Calu3 (cell line): ENCODE measurements around the gene AOAH. TPM values are rescaled to one million over a fixed set of nuclear protein-coding genes. Genes with fewer than 3 reads are reported as not detected.

Source experiments
- BruUV-seq: library from RNA; stranded (reverse); fragments of 400-500 nt; replicated peaks from 2 replicates; lab custom pipeline; 2021; lab: Mats Ljungman, UMichigan
- CTCF ChIA-PET: fragments of 300-600 bp; sonication (Branson Sonifier 250); formaldehyde crosslinking; loops from one replicate; lab custom pipeline; 2022; ENCODE audit warnings: antibody characterized with exemption; lab: Charles Lee
- DNase-seq: peaks from one replicate; pipeline ENCODE4 v3.0.0; 2022
- H3K27ac Mint-ChIP-seq: one replicate; pipeline ENCODE4 v1.8.0; 2022; ENCODE audit warnings: mixed read lengths; ENCODE audit not compliant: unreplicated experiment
- H3K27me3 Mint-ChIP-seq: one replicate; pipeline ENCODE4 v1.8.0; 2022; ENCODE audit warnings: mixed read lengths; ENCODE audit not compliant: unreplicated experiment
- H3K36me3 Mint-ChIP-seq: one replicate; pipeline ENCODE4 v1.8.0; 2022; ENCODE audit warnings: mild to moderate bottlenecking, moderate library complexity, mixed read lengths; ENCODE audit not compliant: insufficient read depth, unreplicated experiment
- H3K4me1 Mint-ChIP-seq: one replicate; pipeline ENCODE4 v1.8.0; 2022; ENCODE audit warnings: mild to moderate bottlenecking, low read depth, mixed read lengths; ENCODE audit not compliant: unreplicated experiment
- H3K4me3 Mint-ChIP-seq: one replicate; pipeline ENCODE4 v1.8.0; 2022; ENCODE audit warnings: mild to moderate bottlenecking, low read depth, moderate library complexity, mixed read lengths; ENCODE audit not compliant: unreplicated experiment
- H3K9me3 Mint-ChIP-seq: one replicate; pipeline ENCODE4 v1.8.0; 2022; ENCODE audit warnings: low read depth, mixed read lengths; ENCODE audit not compliant: unreplicated experiment
- CTCF ChIP-seq: fragments of 200-600 bp; IDR thresholded peaks from one replicate; pipeline ENCODE4 v1.8.0; 2022; ENCODE audit warnings: antibody characterized with exemption; ENCODE audit not compliant: unreplicated experiment
- intact Hi-C: fragments of 100-400 bp; cut with micrococcal nuclease; formaldehyde crosslinking; loops from one replicate; pipeline ENCODE4 v1.10.0; 2022; ENCODE audit not compliant: unreplicated experiment
- total RNA-seq: library from RNA; stranded (reverse); gene quantifications from 2 replicates; pipeline ENCODE4 v1.2.3, GENCODE V29; 2022

Gene AOAH
- total RNA-seq, 1 experiment from 2014 or later, result not detected

- H3K4me3 Mint-ChIP-seq, result no peak overlapping the region
- CTCF ChIA-PET, result no interaction called here
- no peaks in the 10 kb centered on the region for H3K36me3 Mint-ChIP-seq
- no peak for TF ChIP-seq CTCF
- H3K4me1 Mint-ChIP-seq, result peaks cover 6% of the 10 kb centered on the region
- no peak overlapping the region for H3K27ac Mint-ChIP-seq
- intact Hi-C loops, result no loop called here
- no peaks in the 10 kb centered on the region for H3K27me3 Mint-ChIP-seq
- no peak for DNase-seq
- no TSS peak for BruUV-seq
- H3K9me3 Mint-ChIP-seq, result no peaks in the 10 kb centered on the region
These were observed 208.4 kb downstream of the AOAH start for GRCh38 chr7:36515847-36516246.

DNA sequence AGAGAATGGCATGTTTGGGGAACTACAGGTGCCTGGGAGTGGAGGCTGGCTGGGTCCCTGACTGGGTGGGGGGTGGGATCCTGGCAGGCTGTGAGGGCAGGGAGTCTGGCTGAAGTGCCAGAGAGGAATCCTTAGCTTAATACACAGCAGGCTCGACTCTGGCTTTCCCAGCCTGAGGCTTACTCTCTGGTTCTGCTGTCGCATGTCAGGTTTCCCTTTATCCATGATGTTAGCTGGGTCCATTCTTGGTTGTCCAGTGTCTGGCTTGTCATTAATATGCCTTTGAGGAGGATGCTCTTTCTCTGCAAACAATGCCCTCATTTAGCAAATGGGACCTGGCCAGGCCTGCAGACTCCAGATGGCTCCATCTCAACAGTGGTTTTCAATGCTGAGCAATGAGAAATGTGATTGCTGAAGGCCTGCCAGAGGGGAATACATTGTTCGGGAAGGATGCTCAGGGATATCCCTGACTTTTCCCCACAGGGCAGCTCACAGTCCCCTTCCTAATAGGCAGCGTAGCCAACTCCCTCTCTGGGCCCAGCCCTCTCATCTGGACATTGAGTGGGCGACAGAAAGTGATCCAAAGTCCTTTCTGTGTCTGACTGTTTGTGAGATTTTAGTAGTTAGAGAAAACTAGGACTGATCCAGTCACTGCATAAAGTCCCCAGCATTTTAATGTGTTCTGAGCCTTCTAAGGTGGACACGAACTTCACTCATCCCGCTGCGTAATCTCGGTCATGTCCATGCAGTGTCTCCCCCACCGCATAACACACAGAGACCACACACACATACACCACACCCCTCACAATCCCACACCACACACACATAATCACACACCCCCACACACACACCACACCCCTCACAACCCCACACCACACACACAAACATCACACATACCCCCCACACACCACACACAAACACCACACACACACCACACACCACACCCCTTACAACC, 209.7 kb downstream of the AOAH start:
- Mint-ChIP-seq H3K27ac (no peak overlapping the region), H3K36me3 (no peaks in the 10 kb centered on the region), H3K4me1 (peaks cover 6% of the 10 kb centered on the region), H3K27me3 (no peaks in the 10 kb centered on the region), H3K9me3 (no peaks in the 10 kb centered on the region), H3K4me3 (no peak overlapping the region)
- intact Hi-C loops, result no loop called here
- TF ChIP-seq CTCF, result no peak
- CTCF ChIA-PET, result no interaction called here
- DNase-seq, result no peak
- no TSS peak for BruUV-seq

DNA sequence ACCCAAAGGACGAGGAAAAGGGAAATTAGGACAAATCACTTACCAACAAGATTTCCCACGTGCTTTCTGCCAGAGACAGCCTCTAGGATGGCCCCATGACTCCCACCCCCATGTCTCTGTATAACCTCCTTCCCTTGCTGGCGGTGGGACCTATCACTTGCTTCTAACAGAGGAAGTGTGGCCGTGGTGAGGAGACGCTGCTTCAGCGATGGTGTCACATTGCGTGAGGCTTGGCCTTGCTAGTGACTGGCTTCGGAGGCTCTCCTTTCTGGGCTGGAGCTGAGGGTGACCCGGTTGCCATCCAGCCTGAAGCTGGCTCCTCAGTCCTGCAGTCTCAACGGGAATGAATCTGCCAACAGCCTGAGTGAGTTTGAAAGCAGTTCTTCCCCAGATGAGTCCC, 210.9 kb downstream of the AOAH start:
- no peaks in the 10 kb centered on the region for H3K36me3 Mint-ChIP-seq
- no peak overlapping the region for H3K27ac Mint-ChIP-seq
- intact Hi-C loops, result no loop called here
- peaks cover 5% of the 10 kb centered on the region for H3K27me3 Mint-ChIP-seq
- H3K4me1 Mint-ChIP-seq, result peaks cover 6% of the 10 kb centered on the region
- no peaks in the 10 kb centered on the region for H3K9me3 Mint-ChIP-seq
- no peak for TF ChIP-seq CTCF
- no peak for DNase-seq
- BruUV-seq, result no TSS peak
- H3K4me3 Mint-ChIP-seq, result no peak overlapping the region
- CTCF ChIA-PET, result no interaction called here

DNA sequence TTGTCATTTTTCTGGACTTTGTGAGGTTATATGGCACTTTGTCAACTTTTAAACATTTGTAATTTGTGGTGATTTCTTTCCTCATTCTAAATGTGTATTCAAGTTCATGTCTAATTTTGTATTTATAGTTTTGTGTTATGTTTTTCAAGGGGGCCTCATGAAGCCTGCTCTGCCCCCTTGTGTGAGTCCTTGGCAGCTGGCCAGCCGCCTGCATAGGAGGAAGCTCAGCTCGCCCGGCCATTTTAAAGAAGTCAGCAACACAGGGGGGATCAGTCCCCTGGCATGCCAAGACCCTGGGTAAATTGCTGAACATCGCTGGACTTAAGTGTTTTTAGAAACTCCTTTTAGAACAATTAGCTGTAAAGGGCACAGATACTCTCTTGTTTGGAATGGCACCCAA, 211.7 kb downstream of the AOAH start:
- Mint-ChIP-seq H3K4me1 (peaks cover 6% of the 10 kb centered on the region), H3K27ac (no peak overlapping the region), H3K36me3 (no peaks in the 10 kb centered on the region), H3K27me3 (peaks cover 13% of the 10 kb centered on the region), H3K9me3 (no peaks in the 10 kb centered on the region), H3K4me3 (no peak overlapping the region)
- no peak for TF ChIP-seq CTCF
- no peak for DNase-seq
- BruUV-seq, result no TSS peak
- intact Hi-C loops, result no loop called here
- CTCF ChIA-PET, result no interaction called here
